Measurements from ENCODE around the gene VPS45. TPM values are rescaled to one million over a fixed set of nuclear protein-coding genes. Genes with fewer than 3 reads are reported as not detected.

Gene VPS45
- total and polyA plus RNA-seq, 2 donors from 2014 or later = 33.1 to 41.7 TPM

DNA sequence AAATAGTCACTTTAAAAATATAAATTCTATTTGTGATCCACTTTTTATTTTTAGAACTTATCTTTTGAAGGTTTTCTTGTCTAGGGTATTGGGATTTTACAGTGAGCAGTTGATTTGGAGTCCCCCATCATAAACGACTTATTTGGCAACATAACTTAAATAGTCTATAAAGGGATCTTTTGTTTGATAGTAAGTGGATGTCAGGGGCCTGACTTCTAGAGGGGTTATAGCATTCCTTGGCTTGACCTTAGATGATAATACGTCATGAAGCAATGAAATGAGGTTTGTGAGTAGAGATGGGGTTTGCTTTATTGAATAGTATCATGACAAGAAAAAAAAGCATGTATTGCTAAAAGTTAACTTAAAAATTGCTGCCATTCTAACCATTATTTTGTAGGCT, 17.8 kb downstream of the VPS45 start:
- no peak for FAIRE-seq
- intact Hi-C loops (cut with DNase I) = no loop called here
- no peak overlapping the region for H3K27ac ChIP-seq (ENCODE audit: low read depth in 2 of 2, low read length in 2 of 2)
- no peak for DNase-seq
- no peaks in the 10 kb centered on the region for H3K27me3 ChIP-seq (ENCODE audit: control insufficient read depth, insufficient read depth, low read length)
- no peak overlapping the region for H3K4me3 ChIP-seq (ENCODE audit: low read length in 3 of 3)
- H3K36me3 ChIP-seq (ENCODE audit: control insufficient read depth in 2 of 3, insufficient read depth in 3 of 3, low read length in 3 of 3) = peaks cover 6 to 16% (median 11%) of the 10 kb centered on the region in 3 donors
- TF ChIP-seq, protein P1, sequence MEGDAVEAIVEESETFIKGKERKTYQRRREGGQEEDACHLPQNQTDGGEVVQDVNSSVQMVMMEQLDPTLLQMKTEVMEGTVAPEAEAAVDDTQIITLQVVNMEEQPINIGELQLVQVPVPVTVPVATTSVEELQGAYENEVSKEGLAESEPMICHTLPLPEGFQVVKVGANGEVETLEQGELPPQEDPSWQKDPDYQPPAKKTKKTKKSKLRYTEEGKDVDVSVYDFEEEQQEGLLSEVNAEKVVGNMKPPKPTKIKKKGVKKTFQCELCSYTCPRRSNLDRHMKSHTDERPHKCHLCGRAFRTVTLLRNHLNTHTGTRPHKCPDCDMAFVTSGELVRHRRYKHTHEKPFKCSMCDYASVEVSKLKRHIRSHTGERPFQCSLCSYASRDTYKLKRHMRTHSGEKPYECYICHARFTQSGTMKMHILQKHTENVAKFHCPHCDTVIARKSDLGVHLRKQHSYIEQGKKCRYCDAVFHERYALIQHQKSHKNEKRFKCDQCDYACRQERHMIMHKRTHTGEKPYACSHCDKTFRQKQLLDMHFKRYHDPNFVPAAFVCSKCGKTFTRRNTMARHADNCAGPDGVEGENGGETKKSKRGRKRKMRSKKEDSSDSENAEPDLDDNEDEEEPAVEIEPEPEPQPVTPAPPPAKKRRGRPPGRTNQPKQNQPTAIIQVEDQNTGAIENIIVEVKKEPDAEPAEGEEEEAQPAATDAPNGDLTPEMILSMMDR (IDR thresholded peaks at IDR 0.05; ENCODE audit: borderline replicate concordance, extremely low read depth, insufficient read depth) = no peak
- no peak overlapping the region for H3K9ac ChIP-seq (ENCODE audit: low read length in 3 of 3)
- H3K4me1 ChIP-seq (ENCODE audit: control insufficient read depth in 2 of 3, insufficient read depth in 2 of 3, low read depth in 1 of 3, low read length in 3 of 3) = no peaks in the 10 kb centered on the region
- H3K9me3 ChIP-seq (ENCODE audit: control insufficient read depth in 2 of 3, insufficient read depth in 1 of 3, low read length in 3 of 3) = no peaks in the 10 kb centered on the region

- H3K9me3 ChIP-seq (ENCODE audit: control insufficient read depth in 2 of 3, insufficient read depth in 1 of 3, low read length in 3 of 3) = no peaks in the 10 kb centered on the region
- TF ChIP-seq, protein P1 (IDR thresholded peaks at IDR 0.05; ENCODE audit: borderline replicate concordance, extremely low read depth, insufficient read depth) = no peak
- H3K27me3 ChIP-seq (ENCODE audit: control insufficient read depth, insufficient read depth, low read length) = no peaks in the 10 kb centered on the region
- H3K4me3 ChIP-seq (ENCODE audit: low read length in 3 of 3) = no peak overlapping the region
- no peaks in the 10 kb centered on the region for H3K4me1 ChIP-seq (ENCODE audit: control insufficient read depth in 2 of 3, insufficient read depth in 2 of 3, low read depth in 1 of 3, low read length in 3 of 3)
- no peak for DNase-seq
- intact Hi-C loops (cut with DNase I) = no loop called here
- H3K9ac ChIP-seq (ENCODE audit: low read length in 3 of 3) = no peak overlapping the region
- H3K36me3 ChIP-seq (ENCODE audit: control insufficient read depth in 2 of 3, insufficient read depth in 3 of 3, low read length in 3 of 3) = peaks cover 6 to 11% (median 7%) of the 10 kb centered on the region in 3 donors
- H3K27ac ChIP-seq (ENCODE audit: low read depth in 2 of 2, low read length in 2 of 2) = no peak overlapping the region
- no peak for FAIRE-seq
Measured at GRCh38 chr1:150087415-150087814, 19.8 kb downstream of the VPS45 start.

DNA sequence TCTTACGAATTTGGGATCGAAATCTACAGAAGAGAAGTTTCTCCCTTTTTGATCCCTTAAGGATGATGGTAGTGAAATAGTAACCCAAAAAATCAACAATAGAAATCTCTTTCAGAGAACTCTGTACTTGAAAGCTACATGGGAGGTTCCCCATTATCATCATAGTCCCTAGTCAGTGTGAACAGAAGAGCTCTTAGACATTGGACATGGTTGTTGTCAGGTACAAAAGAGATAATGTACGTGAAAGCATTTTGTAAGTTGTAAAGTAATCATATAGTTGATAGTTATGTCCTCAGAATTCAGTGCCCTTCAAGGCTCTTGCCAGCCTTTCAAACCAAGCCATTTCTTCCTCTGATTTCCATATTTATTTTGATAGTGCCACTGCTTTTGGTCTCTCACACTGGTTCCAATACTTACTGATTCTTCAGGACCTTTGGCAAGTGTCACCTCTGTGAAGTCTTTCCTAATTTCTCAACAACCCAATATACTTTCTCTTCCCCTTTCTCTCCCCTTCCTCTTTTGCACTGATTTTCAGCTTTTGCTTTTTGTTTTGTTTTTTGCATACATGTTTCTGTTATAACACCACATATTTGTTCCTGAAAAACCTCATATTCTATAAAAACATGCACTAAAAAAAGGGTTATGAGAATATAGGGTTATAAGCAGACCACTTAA, 22.4 kb downstream of the VPS45 start:
- intact Hi-C loops (cut with DNase I) = loop anchor here (10.0 kb wide), 1 partner anchor 65 kb away; no protein-coding TSS in a partner anchor
- H3K4me3 ChIP-seq (ENCODE audit: low read length in 3 of 3) = no peak overlapping the region
- H3K4me1 ChIP-seq (ENCODE audit: control insufficient read depth in 2 of 3, insufficient read depth in 2 of 3, low read depth in 1 of 3, low read length in 3 of 3) = no peaks in the 10 kb centered on the region
- no peaks in the 10 kb centered on the region for H3K9me3 ChIP-seq (ENCODE audit: control insufficient read depth in 2 of 3, insufficient read depth in 1 of 3, low read length in 3 of 3)
- H3K36me3 ChIP-seq (ENCODE audit: control insufficient read depth in 2 of 3, insufficient read depth in 3 of 3, low read length in 3 of 3) = peaks cover 4 to 7% (median 6%) of the 10 kb centered on the region in 3 donors
- no peaks in the 10 kb centered on the region for H3K27me3 ChIP-seq (ENCODE audit: control insufficient read depth, insufficient read depth, low read length)
- TF ChIP-seq, protein P1 (IDR thresholded peaks at IDR 0.05; ENCODE audit: borderline replicate concordance, extremely low read depth, insufficient read depth) = no peak
- FAIRE-seq = no peak
- no peak for DNase-seq
- H3K9ac ChIP-seq (ENCODE audit: low read length in 3 of 3) = no peak overlapping the region
- H3K27ac ChIP-seq (ENCODE audit: low read depth in 2 of 2, low read length in 2 of 2) = no peak overlapping the region

Data from kidney (tissue), 14 donors.